ENCODE results near the gene ATP2C2.

ATP2C2 gene

GRCh38 chr16:84467256-84467655 is 98.9 kb downstream of the ATP2C2 start:
- no peak for DNase-seq (ENCODE audit: low read depth in 1 of 2, low spot score in 1 of 2)

- no peak for DNase-seq (ENCODE audit: low read depth in 1 of 2, low spot score in 1 of 2)
These were observed 99.4 kb downstream of the ATP2C2 start for GRCh38 chr16:84467709-84468108.

GRCh38 chr16:84471316-84471715 is 103.0 kb downstream of the ATP2C2 start:
- DNase-seq (ENCODE audit: low read depth in 1 of 2, low spot score in 1 of 2), result no peak

GRCh38 chr16:84471966-84472365 is 103.6 kb downstream of the ATP2C2 start:
- DNase-seq (ENCODE audit: low read depth in 1 of 2, low spot score in 1 of 2), result no peak

GRCh38 chr16:84475643-84476240 is 107.4 kb downstream of the ATP2C2 start:
- no peak for DNase-seq (ENCODE audit: low read depth in 1 of 2, low spot score in 1 of 2)

- DNase-seq (ENCODE audit: low read depth in 1 of 2, low spot score in 1 of 2), result no peak
These were observed 108.1 kb downstream of the ATP2C2 start for GRCh38 chr16:84476401-84476800.

GRCh38 chr16:84477661-84478060 is 109.3 kb downstream of the ATP2C2 start:
- DNase-seq (ENCODE audit: low read depth in 1 of 2, low spot score in 1 of 2), result no peak

- no peak for DNase-seq (ENCODE audit: low read depth in 1 of 2, low spot score in 1 of 2)
These were observed 110.0 kb downstream of the ATP2C2 start for GRCh38 chr16:84478172-84478947.

GRCh38 chr16:84479716-84480450 is 111.5 kb downstream of the ATP2C2 start:
- DNase-seq (ENCODE audit: low read depth in 1 of 2, low spot score in 1 of 2), result no peak

GRCh38 chr16:84481051-84481735 is 112.9 kb downstream of the ATP2C2 start:
- no peak for DNase-seq (ENCODE audit: low read depth in 1 of 2, low spot score in 1 of 2)

GRCh38 chr16:84482001-84482891 is 113.9 kb downstream of the ATP2C2 start:
- DNase-seq (ENCODE audit: low read depth in 1 of 2, low spot score in 1 of 2), result no peak

GRCh38 chr16:84482951-84483881 is 114.9 kb downstream of the ATP2C2 start:
- DNase-seq (ENCODE audit: low read depth in 1 of 2, low spot score in 1 of 2), result no peak

- DNase-seq (ENCODE audit: low read depth in 1 of 2, low spot score in 1 of 2), result no peak
These were observed 115.7 kb downstream of the ATP2C2 start for GRCh38 chr16:84483882-84484565.

GRCh38 chr16:84484579-84485254 is 116.4 kb downstream of the ATP2C2 start:
- DNase-seq (ENCODE audit: low read depth in 1 of 2, low spot score in 1 of 2), result no peak

- DNase-seq (ENCODE audit: low read depth in 1 of 2, low spot score in 1 of 2), result no peak
These were observed 117.1 kb downstream of the ATP2C2 start for GRCh38 chr16:84485255-84486010.

GRCh38 chr16:84486126-84486525 is 117.8 kb downstream of the ATP2C2 start:
- DNase-seq (ENCODE audit: low read depth in 1 of 2, low spot score in 1 of 2), result no peak

GRCh38 chr16:84486551-84487235 is 118.4 kb downstream of the ATP2C2 start:
- DNase-seq (ENCODE audit: low read depth in 1 of 2, low spot score in 1 of 2), result no peak

Measured in activated CD4-positive, alpha-beta T cell treated with anti-CD3 and anti-CD28 coated beads, Interleukin-2, amount 50 U/mL, for 24 hours (primary cell).